GM12801 (cell line): ENCODE results near the gene ARPC1A.

Experiments used
- CTCF ChIP-seq: IDR thresholded peaks from one replicate; pipeline ENCODE4 v1.5.1; 2011; ENCODE audit warnings: control low read depth; ENCODE audit not compliant: insufficient read length; ENCODE audit errors: extremely low read depth

Gene ARPC1A

GRCh38 chr7:99311702-99312101, 14.0 kb upstream of the ARPC1A start:
- no peak for TF ChIP-seq CTCF

GRCh38 chr7:99312316-99313203, 13.1 kb upstream of the ARPC1A start:
- TF ChIP-seq CTCF, result no peak

- TF ChIP-seq CTCF, result no peak
These were observed 12.5 kb upstream of the ARPC1A start for GRCh38 chr7:99313204-99313573.

- no peak for TF ChIP-seq CTCF
These were observed 11.2 kb upstream of the ARPC1A start for GRCh38 chr7:99314504-99314903.

GRCh38 chr7:99320371-99320770, 5.3 kb upstream of the ARPC1A start:
- no peak for TF ChIP-seq CTCF

- TF ChIP-seq CTCF, result no peak
These were observed 1.1 kb upstream of the ARPC1A start for GRCh38 chr7:99324559-99324958.

- no peak for TF ChIP-seq CTCF
These were observed 651 bp upstream of the ARPC1A start for GRCh38 chr7:99325001-99325493.

- no peak for TF ChIP-seq CTCF
These were observed 697 bp downstream of the ARPC1A start for GRCh38 chr7:99326408-99326782.
